Liver (tissue), 3 donors: Measurements from ENCODE around the gene AKR1C3.

Experiments used
- ATF3 ChIP-seq: IDR thresholded peaks from 2 replicates; pipeline ENCODE4 v1.6.1; 2016; ENCODE audit warnings: antibody characterized with exemption
- CTCF ChIP-seq: fragments of 150-350 bp; IDR thresholded peaks from 2 replicates; pipeline ENCODE4 v1.5.1; 2017; ENCODE audit warnings: improper control_type of control experiment, low read depth, low read length; ENCODE audit not compliant: missing input control
- EGR1 ChIP-seq, 2 donors: IDR thresholded peaks; 2 replicates each; pipeline ENCODE4 v1.6.1; 2016 to 2018; ENCODE audit warnings: antibody characterized with exemption in 2 of 2, low read depth in 2 of 2
- FOXA1 ChIP-seq: IDR thresholded peaks from 2 replicates; pipeline ENCODE4 v1.6.1; 2016; ENCODE audit warnings: antibody characterized with exemption
- FOXA2 ChIP-seq: IDR thresholded peaks from 2 replicates; pipeline ENCODE4 v1.6.1; 2016; ENCODE audit warnings: antibody characterized with exemption
- JUND ChIP-seq, 2 donors: IDR thresholded peaks; 2 replicates each; pipeline ENCODE4 v1.6.1; 2016; ENCODE audit warnings: antibody characterized with exemption in 2 of 2
- MAX ChIP-seq: IDR thresholded peaks from 2 replicates; pipeline ENCODE4 v1.6.1; 2016; ENCODE audit warnings: antibody characterized with exemption
- RAD21 ChIP-seq, 2 donors: IDR thresholded peaks; 2 replicates each; pipeline ENCODE4 v1.6.1; 2016; ENCODE audit warnings: antibody characterized with exemption in 2 of 2, mild to moderate bottlenecking in 2 of 2
- RXRA ChIP-seq, 2 donors: IDR thresholded peaks; 2 replicates each; pipeline ENCODE4 v1.6.1; 2017 to 2018; ENCODE audit warnings: antibody characterized with exemption in 2 of 2, mild to moderate bottlenecking in 1 of 2
- SP1 ChIP-seq: IDR thresholded peaks from 2 replicates; pipeline ENCODE4 v1.6.1; 2018; ENCODE audit warnings: antibody characterized with exemption, mild to moderate bottlenecking
- TAF1 ChIP-seq: conservative IDR thresholded peaks from 2 replicates; pipeline ENCODE4 v1.6.1; 2016; ENCODE audit warnings: antibody characterized with exemption, mild to moderate bottlenecking
- YY1 ChIP-seq: IDR thresholded peaks from 2 replicates; pipeline ENCODE4 v1.6.1; 2016; ENCODE audit warnings: antibody characterized with exemption, mild to moderate bottlenecking
- ZBTB33 ChIP-seq: IDR thresholded peaks from 2 replicates; pipeline ENCODE4 v1.6.1; 2016; ENCODE audit warnings: antibody characterized with exemption
- donor health status: healthy.
- donor health status: healthy.

- TF ChIP-seq CTCF (no peak), RAD21 (IDR thresholded peaks at IDR 0.05) (no peak), SP1 (peak; percentile 21), TAF1 (no peak), RXRA (IDR thresholded peaks at IDR 0.05) (peak; percentile 31 to 46), YY1 (no peak), JUND (IDR thresholded peaks at IDR 0.05) (peak in 1 of 2 donors; percentile 17), ZBTB33 (peak; percentile 19), MAX (no peak), EGR1 (IDR thresholded peaks at IDR 0.05; ENCODE audit: low read depth in 2 of 2) (no peak), ATF3 (no peak), FOXA2 (no peak), FOXA1 (no peak)
These were observed 48.9 kb downstream of the AKR1C3 start for GRCh38 chr10:5143137-5143536.
